H1 (cell line): Measurements from ENCODE around the gene NME7. TPM values are rescaled to one million over a fixed set of nuclear protein-coding genes. Genes with fewer than 3 reads are reported as not detected.

Source experiments
- SP1 ChIP-seq: IDR thresholded peaks from 2 replicates; pipeline ENCODE4 v1.6.1; 2011; ENCODE audit warnings: low read depth, low read length
- polyA plus RNA-seq, 7 experiments: library from polyadenylated mRNA; depleted of rRNA in 3 of 7; stranded (reverse) in 5 of 7; unstranded in 2 of 7; fragments of >200 nt in 5 of 7; fragments of 200-250 nt in 2 of 7; gene quantifications; 1 replicate in 5 of 7; 2 replicates in 1 of 7; 4 replicates in 1 of 7; pipeline versions ENCODE4 v1.2.1 to v1.2.3, GENCODE V29; 2011 to 2013; ENCODE audit warnings: missing spikeins in 2 of 7, mixed read lengths in 2 of 7
- total RNA-seq: library from RNA; stranded (reverse); fragmentation: NEBNext Ultra II Directional; extraction: Animal tissue kit (Norgen Biotek cat#: 25700); gene quantifications from 2 replicates; pipeline ENCODE4 v1.2.1, GENCODE V29; 2021
- TF ChIP-seq, protein P1 (sequence below), 3 experiments: IDR thresholded peaks; 1 replicate in 2 of 3; 2 replicates in 1 of 3; pipeline versions ENCODE4 v1.5.1 to v1.6.1; 2011; ENCODE audit warnings: low read length in 3 of 3, mild to moderate bottlenecking in 3 of 3, inconsistent platforms in 2 of 3, low read depth in 1 of 3, moderate library complexity in 1 of 3; ENCODE audit not compliant: insufficient read depth in 1 of 3; ENCODE audit errors: control extremely low read depth in 1 of 3
- TF ChIP-seq, protein P2 (sequence below): IDR thresholded peaks from 2 replicates; pipeline ENCODE4 v1.6.1; 2011; ENCODE audit warnings: low read depth, mild to moderate bottlenecking, low read length; ENCODE audit not compliant: insufficient read depth

Gene NME7
- total and polyA plus RNA-seq, 2 of the 8 experiments (the other 6 are each of a cell fraction or from before 2014, with no cell fraction given) = 11.6 to 28.5 TPM

DNA sequence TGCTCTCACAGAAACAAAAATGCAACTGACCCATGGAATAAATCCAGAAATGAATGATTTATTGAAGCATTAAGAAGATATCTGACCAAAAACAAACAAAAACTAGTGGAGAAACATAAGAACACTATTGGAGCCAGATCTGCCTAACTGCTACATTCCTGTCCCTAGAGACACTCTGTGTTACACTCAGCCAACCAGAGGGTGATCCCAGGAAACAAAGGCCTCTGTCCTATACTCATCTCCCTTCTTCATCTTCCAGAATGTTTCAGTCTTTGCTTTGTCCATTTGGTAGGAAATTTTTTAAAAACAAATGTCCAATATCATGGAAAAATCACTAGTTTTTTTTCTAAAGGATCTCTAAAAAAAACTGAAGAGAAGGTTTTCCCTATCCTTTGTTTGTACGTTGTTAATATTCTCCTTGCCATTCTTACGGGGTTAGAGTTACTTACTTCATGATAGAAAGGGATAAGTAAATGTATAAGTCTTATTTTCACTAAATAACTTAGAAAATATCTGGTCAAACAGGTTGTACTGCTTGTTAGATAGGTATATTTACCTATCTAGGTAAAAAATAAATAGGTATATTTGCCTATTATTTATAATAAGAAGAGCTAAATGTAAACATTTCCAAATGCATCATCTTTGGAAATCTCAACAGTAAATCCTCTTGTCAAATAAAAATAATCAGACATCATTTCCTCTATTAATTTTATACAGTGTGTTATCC is 59.1 kb downstream of the NME7 start (continued):
- TF ChIP-seq, protein P1, sequence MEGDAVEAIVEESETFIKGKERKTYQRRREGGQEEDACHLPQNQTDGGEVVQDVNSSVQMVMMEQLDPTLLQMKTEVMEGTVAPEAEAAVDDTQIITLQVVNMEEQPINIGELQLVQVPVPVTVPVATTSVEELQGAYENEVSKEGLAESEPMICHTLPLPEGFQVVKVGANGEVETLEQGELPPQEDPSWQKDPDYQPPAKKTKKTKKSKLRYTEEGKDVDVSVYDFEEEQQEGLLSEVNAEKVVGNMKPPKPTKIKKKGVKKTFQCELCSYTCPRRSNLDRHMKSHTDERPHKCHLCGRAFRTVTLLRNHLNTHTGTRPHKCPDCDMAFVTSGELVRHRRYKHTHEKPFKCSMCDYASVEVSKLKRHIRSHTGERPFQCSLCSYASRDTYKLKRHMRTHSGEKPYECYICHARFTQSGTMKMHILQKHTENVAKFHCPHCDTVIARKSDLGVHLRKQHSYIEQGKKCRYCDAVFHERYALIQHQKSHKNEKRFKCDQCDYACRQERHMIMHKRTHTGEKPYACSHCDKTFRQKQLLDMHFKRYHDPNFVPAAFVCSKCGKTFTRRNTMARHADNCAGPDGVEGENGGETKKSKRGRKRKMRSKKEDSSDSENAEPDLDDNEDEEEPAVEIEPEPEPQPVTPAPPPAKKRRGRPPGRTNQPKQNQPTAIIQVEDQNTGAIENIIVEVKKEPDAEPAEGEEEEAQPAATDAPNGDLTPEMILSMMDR (IDR thresholded peaks at IDR 0.05; ENCODE audit: control extremely low read depth in 1 of 3, insufficient read depth in 1 of 3, low read depth in 1 of 3, low read length in 3 of 3) = no peak
- TF ChIP-seq, protein P2, sequence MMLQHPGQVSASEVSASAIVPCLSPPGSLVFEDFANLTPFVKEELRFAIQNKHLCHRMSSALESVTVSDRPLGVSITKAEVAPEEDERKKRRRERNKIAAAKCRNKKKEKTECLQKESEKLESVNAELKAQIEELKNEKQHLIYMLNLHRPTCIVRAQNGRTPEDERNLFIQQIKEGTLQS = no peak
- TF ChIP-seq SP1 = no peak
